NT2/D1 (cell line): ENCODE measurements around the gene PRKG1.

Source experiments
- SUZ12 ChIP-seq: IDR thresholded peaks from 2 replicates; pipeline ENCODE4 v1.6.1; 2011; ENCODE audit not compliant: insufficient read length, insufficient read depth; ENCODE audit errors: extremely low read depth
- YY1 ChIP-seq: IDR thresholded peaks from 2 replicates; pipeline ENCODE4 v1.6.1; 2011; ENCODE audit not compliant: insufficient read length, insufficient read depth
- ZNF274 ChIP-seq: IDR thresholded peaks from 2 replicates; pipeline ENCODE4 v1.6.1; 2011; ENCODE audit warnings: mild to moderate bottlenecking, low read depth, low read length

- TF ChIP-seq ZNF274: no peak
- TF ChIP-seq YY1: no peak
- no peak for TF ChIP-seq SUZ12
These were observed 1175.6 kb downstream of the PRKG1 start for GRCh38 chr10:52249850-52250395.
